ENCODE results near the gene MAMLD1.
A peak's percentile ranks its signal among the peaks of the same experiment; 100 is the strongest.

MAMLD1 gene

DNA sequence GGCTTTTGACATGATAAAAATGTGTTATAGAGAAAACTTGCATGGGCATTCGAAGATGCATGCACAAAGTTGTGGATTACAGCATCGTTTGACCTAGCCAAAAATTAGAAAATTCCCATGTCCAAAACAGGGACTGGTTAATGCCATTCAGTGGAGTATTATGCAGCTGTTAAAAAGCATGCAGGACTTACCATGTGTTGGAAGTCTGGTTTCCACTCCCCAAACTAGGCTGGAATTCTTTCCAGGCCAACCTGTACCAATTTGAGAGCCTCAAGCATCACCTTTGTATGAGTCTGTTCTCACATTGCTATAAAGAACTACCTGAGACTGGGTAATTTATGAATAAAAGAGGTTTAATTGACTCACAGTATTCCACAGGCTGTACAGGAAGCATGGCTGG, 159.4 kb downstream of the MAMLD1 start:
- FAIRE-seq (no peak), DNase-seq (ENCODE audit: insufficient read length, low spot score) (no peak)

DNA sequence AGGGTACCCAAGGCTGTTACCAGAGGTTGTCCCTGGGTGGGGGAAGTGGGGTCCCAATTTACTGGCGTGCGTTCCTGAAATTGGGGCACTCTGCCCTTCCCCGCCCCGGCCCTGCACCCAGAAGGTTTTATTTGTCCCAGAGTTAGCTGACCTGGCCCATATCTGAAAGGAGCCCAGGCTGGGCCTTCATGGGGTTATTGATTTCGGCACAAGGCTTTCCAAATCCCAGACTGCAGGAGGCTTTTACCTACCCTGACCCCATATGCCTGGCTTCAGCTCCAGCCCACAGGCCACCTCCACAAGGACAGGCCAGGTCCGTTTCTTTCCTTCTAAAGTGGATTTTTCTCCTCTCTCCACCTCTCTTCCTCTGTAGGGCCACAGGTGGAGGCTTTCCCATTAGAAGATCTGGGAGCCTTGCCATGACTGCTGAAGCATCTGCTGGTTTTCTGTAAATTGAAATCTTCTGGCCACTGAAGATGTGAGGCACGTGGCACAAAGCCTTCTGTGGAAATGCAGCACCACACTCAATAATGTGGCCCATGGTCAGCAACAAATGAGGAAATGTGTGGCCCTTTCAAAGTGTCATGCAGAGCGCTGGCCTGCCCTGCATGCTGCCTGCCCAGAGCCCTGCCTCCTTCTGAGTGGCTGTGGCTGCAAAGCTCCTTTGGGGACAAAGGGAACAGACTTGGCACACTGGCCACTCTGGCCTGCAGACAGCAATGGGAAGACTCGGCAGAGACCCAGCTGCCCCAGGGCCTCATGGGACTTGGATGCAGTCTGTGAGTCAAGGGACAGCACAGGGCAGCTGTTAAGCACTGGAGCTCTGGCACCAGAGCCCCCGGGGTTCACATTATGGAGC, 162.2 kb downstream of the MAMLD1 start:
- FAIRE-seq = no peak
- DNase-seq (ENCODE audit: insufficient read length, low spot score) = no peak

DNA sequence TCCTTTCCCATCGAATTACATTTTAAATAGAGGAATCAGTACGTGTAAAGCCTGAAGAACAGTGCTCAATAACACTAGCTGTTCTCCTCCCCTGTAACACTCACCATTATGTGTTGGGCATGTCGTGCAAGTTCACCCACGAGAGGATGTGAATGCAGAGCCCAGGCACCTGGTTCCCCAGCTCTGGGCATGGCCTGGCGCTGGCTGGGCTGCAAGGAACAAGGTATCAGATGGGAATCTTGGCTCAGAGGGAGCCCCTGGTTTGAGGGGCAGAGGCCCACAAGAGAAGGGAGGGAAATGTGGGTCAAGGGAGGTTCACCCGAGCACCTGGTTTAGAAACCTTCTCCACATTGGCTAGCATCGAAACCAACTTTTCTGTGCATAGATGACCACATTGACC, 163.6 kb downstream of the MAMLD1 start:
- FAIRE-seq (no peak), DNase-seq (ENCODE audit: insufficient read length, low spot score) (no peak)

DNA sequence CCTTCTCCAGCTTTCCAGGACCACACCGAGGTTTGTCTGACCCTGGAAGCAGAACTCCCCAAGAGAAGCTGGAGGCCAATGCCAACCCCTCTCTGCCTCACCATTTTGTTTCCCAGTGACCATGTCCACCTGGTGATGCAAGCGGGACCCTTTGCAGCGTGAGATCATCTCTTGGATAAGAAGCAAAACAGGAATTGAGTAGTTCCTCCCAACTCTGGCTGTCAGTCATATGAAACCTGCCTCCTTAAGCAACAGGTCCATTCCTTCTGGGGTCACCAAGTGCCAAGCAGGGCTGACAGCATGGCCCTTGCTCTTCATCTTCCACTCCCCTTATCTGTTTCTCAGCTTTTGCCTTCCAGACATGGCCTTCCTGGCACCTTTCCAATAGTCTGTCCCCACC, 164.0 kb downstream of the MAMLD1 start:
- no peak for FAIRE-seq
- no peak for DNase-seq (ENCODE audit: insufficient read length, low spot score)

DNA sequence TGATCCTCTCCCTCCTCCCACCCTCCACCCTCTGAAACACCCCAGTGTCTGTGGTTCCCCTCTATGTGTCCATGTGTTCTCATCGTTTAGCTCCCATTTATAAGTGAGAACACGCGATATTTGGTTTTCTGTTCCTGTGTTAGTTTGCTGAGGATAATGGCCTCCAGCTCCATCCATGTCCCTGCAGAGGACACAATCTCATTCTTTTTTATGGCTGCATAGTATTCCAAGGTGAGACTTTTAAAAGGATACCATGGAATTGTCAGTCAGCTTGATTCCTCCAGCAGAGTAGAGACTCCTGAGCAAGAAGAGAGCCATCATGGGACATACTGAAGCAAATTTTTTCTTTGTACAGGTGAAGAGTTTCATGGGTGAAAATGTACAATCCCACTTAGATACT, 166.5 kb downstream of the MAMLD1 start:
- DNase-seq (ENCODE audit: insufficient read length, low spot score) = no peak
- FAIRE-seq = no peak

DNA sequence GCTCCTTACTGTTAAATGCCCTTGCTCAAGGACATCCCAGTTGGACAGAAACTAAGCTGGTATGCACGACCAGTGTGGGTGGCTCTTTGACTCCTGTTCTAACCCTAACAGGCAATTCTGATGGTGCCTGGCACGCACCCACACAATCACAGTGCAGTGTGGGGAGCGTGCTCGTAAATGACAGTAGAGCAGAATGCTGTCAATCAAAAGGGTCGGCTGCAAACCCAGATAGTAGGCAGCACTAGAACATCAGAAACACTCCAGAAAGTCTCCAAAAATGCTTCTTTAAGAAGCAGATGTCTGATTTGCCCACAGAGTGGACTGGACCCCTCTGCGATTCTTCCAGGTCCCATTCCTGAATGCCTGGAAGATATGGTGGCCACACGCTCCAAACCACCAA, 167.7 kb downstream of the MAMLD1 start:
- FAIRE-seq (no peak), DNase-seq (ENCODE audit: insufficient read length, low spot score) (no peak)

DNA sequence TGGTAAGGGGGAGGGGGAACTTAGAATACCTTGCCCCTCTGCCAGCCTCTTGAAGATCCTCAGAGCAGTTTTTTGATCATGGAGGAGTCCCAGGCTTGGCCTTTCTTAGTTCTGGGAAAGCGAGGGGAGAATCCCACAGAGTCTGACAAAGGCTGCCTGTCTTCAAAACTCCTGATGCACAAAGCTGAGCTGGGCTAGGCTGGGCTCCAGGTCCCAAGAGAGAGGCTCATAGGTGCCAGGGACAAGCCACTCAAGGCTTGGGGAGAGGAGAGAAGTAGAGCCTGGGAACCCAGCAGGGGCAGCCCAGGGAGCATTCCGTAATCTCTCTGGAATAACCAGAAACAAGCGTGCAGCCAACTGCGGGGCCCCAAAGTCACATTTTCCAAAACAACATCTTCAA, 168.3 kb downstream of the MAMLD1 start:
- DNase-seq (ENCODE audit: insufficient read length, low spot score) = no peak
- FAIRE-seq = no peak

DNA sequence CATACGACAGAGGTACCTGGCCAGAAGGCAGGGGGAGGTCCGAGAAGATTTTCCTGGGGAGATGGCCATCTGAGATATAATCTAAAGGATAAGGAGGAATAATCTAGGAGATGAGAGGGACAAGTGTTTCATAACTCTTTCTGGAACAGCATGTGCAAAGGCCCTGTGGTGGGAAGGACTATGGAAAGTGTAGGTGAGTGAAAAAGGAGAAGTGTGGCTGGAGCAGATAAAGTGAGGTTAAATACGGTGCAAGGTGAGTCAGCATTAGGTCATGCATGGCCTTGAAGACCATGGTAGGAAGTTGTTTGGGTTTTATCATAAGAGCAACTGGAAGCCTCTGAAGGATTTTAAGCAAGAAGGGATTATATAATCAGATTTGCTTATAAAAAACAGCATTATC, 170.7 kb downstream of the MAMLD1 start:
- FAIRE-seq (peak; percentile 8), DNase-seq (ENCODE audit: insufficient read length, low spot score) (no peak)

DNA sequence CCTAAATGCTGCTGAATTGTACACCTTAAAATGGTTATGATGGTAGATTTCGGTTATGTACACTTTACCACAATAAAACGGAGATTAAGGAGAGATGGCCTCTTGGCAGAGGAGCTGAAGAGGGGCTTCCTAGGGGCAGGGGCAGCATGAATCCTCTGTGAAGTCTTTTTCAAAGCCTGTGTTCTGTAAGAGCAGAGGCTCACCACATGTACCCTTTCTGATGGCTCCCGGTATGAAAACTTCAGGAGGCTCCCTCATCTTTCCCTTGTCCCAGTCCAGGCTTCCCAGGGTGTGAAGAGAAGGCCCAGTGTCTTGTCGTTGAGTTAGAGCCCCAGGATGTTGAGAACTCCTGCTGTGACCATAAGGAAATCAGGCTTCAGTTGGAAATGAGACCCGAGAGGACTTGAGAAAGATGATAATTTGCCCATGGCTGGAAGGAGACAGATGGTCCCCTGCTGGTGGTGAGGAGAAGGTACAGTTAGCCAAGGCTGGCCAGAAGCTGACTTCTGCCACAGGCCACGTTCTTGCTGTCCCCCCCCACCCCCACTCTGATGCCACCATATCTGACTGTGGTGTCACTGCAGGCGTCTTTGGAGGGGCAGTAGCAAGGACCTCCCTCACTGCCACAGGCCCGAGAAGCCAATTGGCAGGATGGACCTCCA, 173.5 kb downstream of the MAMLD1 start:
- FAIRE-seq (no peak), DNase-seq (ENCODE audit: insufficient read length, low spot score) (no peak)

DNA sequence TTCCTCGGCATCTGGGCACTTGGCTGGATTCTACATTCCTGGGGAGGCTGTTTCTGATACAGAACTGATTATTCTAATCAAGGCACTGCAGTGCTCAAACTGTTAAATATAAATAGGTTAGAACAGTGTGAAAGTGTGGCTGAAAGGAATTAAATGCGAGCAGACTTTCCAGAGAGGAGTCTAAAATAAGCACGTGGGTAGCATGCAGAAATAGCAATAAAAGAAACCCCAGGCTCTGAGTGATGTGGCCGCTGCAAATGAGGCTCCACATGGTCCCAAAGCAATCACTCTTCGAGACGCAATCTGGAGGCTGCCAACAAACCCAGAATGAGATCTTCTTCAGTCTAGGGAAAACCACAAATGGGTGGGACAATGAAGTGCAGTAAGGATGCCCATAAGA, 174.7 kb downstream of the MAMLD1 start:
- no peak for FAIRE-seq
- no peak for DNase-seq (ENCODE audit: insufficient read length, low spot score)

DNA sequence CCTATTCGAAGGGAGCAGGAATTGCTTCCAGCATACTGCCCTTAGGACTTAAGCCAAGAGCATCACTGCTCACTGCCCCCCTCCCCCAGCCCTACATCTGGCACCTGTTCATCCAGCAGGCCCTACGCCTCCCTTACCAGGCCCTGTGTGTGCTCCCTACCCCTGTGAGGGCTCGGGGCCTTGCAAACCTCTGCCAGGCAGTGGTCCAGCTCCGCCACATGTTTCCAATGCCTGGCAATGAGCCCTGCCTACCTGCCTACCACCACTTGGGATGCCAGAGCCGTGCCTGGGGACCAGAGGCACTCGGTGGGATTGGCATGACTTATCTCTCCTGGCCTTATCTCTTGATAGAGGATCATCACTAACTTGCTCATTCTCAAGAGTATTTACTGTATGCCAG, 177.8 kb downstream of the MAMLD1 start:
- FAIRE-seq = no peak
- no peak for DNase-seq (ENCODE audit: insufficient read length, low spot score)

DNA sequence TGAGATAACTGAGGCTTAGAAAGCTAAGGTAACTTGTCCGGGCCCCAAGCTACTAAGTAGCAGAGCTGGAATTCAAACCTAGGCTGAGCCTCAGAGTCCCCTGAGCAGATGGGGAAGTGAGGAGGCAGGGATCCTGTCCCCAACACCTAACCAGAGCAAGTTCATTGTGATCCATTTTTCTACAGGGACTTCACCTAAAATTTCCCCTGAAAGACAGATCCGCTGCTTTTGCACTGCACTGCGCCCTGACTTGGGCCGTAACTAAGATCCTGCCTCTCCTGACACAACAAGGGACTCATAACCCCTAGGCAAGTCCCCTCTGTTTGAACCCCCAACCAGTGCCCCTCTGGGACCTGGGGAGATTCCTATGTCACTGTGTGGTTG, 179.7 kb downstream of the MAMLD1 start:
- no peak for FAIRE-seq
- DNase-seq (ENCODE audit: insufficient read length, low spot score) = no peak

DNA sequence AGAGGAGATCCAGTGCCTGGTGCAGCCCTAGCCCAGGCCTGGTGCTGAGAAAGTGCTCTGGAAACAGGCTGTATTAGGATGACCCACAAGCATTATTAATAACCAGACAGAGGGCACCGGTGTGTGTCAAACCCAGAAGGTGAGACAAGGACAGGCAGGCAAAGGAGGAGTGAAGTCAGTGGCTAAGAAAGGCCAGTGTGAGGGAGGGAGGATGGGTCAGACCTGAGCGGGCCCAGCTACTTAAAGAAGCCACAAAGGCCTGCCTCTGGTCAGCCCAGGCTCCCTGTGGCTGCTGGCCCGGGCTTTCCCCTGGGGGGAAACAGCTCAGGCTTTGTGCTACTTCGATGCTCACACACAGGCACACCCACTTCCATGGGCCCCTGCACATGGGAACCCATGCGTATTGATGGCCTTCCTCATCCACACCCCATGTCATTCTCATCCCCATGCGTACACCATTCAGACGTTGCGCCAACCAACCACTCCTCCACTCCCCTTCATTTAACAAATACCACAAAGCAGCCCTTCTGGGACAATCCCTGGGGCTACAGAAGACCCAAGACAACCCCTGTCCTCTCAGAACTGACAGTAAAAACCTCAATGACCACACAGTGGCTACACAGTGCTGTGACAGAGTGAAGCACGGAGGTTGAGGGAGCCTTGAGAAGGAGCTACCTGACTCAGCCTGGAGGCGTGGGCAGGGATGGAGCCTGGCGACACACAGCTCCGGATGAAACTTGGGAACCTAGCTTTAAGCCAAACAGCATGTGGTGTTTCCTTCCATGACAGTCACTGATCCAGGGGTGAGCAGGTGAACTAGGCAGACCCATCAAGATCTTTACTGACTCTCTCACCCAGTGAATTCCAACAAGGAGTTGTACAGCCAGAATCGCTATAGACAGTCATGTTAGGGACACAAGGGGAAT, 180.4 kb downstream of the MAMLD1 start:
- FAIRE-seq (peak; percentile 87), DNase-seq (ENCODE audit: insufficient read length, low spot score) (no peak)

DNA sequence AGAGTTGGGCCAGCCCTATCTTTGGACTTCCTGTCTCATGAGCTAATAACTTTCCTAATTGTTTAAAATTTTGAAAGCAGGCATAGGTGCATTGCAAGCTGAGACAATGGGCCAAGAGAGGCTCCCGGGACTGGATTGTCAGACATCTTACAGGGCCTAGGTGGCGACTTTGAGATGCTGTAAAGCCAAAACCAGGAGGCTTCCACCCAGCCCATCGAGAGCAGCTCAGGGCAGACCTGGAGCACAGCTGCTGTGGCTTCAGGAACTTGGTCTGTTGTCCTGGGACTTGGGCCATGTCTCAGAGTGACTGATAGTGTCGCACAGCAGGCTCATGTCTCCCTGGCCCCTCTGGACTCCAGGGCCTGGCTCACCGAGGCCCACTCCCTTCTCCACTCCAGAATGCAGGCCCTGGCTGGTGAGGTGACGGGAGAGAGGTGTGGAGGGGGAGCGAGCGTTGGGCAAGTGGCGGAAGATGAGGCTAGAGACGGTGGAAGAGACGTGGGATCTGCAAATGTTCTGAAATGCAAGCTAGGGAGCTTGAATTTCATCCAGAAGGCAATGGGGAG, 181.2 kb downstream of the MAMLD1 start:
- FAIRE-seq = no peak
- DNase-seq (ENCODE audit: insufficient read length, low spot score) = no peak

DNA sequence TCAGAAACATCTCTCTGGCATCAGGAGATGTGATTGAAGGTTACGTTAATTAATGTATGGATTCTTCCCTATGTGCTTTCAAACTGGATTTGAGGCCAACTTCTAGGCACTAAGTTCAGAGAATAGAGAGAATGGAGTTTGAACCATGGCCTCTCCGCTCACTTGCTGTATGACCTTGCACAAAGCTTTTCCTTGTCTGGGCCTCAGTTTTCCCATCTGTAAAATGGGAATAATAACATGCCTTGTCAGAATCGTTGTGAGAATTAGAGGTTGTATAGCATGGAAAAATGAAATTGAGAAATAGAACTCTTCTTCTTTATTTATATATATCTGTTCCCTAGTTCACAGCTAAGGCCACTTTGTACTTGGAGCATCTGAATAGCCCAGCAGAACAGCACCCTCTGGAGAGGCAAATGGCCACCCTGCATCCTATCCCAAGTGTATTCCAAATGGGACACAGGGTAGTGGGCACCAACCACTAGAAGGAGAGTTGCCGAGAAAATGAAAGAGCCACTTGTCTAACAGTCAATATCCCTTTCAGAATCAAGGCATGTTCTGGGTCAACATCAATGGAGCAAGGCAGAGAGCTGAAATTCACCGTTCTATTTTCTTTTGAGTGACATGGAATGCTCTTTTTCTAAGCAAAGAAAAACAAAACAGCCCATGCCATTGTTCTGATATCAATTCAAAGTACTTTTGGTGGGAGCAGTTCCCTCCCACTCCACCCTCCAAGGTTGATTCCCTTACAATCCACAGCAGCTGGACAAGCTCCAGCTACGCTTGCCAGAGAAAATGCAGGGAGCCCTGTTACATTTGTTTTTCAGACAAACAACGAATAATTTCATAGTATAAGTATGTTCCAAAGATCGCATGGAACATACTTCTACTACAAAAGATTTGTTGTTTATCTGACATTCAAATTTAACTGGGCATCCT, 182.0 kb downstream of the MAMLD1 start:
- DNase-seq (ENCODE audit: insufficient read length, low spot score) (no peak), FAIRE-seq (no peak)

DNA sequence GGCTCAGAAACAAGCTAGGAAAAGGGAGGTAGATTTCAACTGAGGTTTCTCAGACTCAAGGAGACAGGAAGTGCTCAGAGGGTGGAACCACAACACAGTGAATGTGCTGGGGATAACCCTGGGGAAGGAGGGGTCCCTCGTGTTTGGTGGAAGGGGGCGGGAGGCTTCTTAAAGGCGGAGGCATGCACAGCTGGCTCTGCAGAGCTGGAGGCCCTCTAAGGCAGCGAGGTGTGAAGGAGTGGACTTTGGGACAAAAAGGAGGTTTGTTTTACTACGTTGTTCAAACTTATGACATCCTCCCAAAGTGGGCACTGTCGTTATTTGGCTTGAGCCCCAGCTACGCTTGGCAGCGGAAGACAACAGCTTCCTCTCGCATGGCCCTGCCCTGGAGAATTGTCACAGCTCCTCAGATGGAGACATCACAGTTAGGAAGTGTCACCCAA, 183.6 kb downstream of the MAMLD1 start:
- FAIRE-seq = peak; percentile 31
- no peak for DNase-seq (ENCODE audit: insufficient read length, low spot score)

DNA sequence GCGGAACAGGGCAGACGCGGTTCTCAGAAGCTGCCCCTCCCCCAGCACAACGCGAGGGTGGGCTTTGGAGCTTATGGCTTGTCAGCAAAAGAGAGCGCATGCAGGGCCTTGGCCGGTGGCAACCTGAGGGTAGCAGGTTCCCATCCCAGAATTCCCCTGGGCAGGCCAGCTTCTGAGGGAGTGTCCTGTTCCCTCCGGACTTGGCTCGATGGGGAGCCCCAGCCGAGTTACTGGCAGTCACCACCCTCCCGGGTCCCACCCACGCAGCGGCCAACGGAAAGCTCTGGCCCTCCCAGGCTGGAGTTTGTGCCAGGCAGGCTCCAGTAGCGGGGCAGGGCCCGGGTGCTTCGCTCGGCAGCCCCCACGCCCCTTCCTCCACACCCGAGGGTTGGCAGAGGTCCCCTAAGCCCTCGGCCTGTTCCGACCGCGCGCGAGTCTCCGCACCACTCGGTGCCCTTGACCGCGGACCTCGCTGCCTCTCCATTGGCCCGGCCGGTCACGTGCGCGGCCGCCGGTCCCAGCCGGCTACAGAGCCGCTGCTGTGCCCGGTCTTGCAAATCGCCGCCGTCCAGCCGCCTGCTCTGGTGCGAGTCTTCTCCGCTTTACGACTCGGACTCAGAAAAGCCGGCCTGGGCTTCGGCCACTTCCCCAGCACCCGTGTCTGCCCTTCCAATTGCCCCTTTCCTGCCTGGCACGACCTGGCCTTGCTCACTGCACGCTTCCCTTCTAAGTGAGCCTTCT, 184.4 kb downstream of the MAMLD1 start:
- FAIRE-seq = peak; percentile 90

DNA sequence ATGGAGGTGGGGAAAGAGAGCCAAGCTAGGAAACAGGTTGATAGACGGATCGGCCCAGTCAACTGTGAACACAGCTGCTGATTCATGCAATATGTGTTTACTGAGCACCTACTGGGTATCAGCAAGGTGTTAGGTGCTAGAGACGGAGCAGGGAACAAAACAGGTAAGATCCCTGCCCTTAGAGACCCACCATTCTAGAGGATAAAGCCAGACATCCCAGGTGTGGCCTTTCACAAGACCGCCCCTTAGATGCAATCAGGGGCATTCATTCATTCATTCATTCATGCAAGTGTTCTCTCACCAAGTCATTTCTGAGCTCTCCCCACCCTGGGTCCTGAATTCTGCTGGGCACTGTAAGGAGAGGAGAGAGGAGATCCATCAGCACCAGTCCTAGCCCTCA, 185.1 kb downstream of the MAMLD1 start:
- FAIRE-seq (no peak), DNase-seq (ENCODE audit: insufficient read length, low spot score) (no peak)

More for the DNA sequence above, 184.4 kb downstream of the MAMLD1 start:
- no peak for DNase-seq (ENCODE audit: insufficient read length, low spot score)

DNA sequence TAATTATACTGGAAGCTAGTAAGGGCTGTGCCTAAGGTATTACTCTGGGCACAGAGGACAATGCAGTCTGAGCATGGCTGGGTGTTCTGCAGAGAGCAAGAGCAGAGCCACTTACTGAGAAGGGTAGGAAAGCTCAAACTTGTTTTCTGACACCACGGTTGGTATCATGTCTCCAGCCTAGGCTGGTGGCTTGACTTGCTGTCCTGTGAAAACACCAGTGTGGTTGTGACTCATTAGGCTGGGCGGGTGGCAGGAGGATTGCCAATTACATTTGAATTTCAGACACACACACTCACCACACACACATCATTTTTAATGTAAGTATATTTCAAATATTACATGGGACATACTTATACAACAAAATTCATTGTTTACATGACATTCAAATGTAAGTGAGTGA, 185.6 kb downstream of the MAMLD1 start:
- FAIRE-seq (no peak), DNase-seq (ENCODE audit: insufficient read length, low spot score) (no peak)

All from GM19239 (cell line).